ENCODE results near the gene LMO7.

Gene LMO7

DNA sequence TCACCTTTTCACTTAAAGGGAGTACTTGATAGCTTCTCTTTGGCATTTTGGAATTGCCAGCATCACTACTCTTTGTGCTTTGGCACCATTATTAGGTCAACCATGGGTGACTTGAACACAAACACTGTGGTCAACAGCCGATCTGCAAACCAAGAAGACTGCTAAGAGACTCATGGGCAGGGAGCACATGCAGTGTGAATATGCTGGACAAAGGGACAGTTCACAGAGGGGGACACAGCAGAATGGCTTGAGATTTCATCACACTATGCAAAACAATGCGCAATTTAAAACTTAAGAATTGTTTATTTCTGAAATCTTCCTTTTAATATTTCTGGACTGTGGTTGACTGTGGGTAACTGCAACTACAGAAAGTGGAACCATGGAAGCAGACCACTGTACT, 64.4 kb downstream of the LMO7 start:
- TF ChIP-seq, protein P1, sequence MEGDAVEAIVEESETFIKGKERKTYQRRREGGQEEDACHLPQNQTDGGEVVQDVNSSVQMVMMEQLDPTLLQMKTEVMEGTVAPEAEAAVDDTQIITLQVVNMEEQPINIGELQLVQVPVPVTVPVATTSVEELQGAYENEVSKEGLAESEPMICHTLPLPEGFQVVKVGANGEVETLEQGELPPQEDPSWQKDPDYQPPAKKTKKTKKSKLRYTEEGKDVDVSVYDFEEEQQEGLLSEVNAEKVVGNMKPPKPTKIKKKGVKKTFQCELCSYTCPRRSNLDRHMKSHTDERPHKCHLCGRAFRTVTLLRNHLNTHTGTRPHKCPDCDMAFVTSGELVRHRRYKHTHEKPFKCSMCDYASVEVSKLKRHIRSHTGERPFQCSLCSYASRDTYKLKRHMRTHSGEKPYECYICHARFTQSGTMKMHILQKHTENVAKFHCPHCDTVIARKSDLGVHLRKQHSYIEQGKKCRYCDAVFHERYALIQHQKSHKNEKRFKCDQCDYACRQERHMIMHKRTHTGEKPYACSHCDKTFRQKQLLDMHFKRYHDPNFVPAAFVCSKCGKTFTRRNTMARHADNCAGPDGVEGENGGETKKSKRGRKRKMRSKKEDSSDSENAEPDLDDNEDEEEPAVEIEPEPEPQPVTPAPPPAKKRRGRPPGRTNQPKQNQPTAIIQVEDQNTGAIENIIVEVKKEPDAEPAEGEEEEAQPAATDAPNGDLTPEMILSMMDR (IDR thresholded peaks at IDR 0.05; ENCODE audit: low read depth, low read length, missing control alignments) = no peak
- DNase-seq (ENCODE audit: extremely low read depth, low read depth) = no peak
- H3K4me3 ChIP-seq (replicated peaks; ENCODE audit: low read depth, low read length) = no peak overlapping the region

DNA sequence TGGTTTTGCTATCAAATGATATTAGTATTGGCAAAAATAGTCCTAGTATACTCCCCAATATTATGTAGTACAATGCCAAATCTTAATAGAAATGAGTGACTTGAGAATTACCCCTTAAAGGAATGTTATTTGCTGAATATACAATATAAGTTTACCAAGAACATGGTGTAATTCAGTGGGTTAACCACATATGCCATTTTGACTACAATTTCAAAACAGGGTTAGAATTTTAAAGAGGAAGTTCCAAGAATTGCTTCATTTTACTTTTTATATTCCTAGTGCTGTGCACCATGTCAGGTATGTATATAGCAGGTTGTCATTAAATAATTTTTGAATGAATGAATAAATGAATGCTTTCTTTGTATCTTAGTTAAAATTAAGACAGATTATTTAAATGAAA, 66.3 kb downstream of the LMO7 start:
- DNase-seq (ENCODE audit: extremely low read depth, low read depth) = no peak
- no peak overlapping the region for H3K4me3 ChIP-seq (replicated peaks; ENCODE audit: low read depth, low read length)
- TF ChIP-seq, protein P1 (IDR thresholded peaks at IDR 0.05; ENCODE audit: low read depth, low read length, missing control alignments) = no peak

DNA sequence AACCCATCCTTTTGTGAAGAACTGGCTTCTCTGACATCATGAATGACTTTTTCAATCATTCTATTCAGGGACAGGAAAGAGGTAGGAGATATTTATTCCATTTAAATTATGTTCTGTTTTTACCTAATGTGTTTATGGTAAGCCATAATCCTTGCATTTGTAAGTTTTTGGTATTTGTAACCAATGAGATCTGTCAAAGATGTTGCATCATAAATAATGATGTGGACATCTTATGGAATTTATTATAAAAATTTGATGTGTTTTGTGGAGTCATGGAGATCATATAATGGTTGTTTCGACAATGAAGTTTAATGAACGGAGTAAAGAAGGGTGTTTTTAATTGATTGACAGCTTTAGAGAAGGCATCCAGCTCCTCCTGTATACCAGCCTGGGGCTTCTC, 67.6 kb downstream of the LMO7 start:
- H3K4me3 ChIP-seq (replicated peaks; ENCODE audit: low read depth, low read length) = no peak overlapping the region
- TF ChIP-seq, protein P1 (IDR thresholded peaks at IDR 0.05; ENCODE audit: low read depth, low read length, missing control alignments) = no peak
- no peak for DNase-seq (ENCODE audit: extremely low read depth, low read depth)

GRCh38 chr13:75704194-75704926, 68.2 kb downstream of the LMO7 start:
- TF ChIP-seq, protein P1 (IDR thresholded peaks at IDR 0.05; ENCODE audit: low read depth, low read length, missing control alignments) = no peak
- no peak overlapping the region for H3K4me3 ChIP-seq (replicated peaks; ENCODE audit: low read depth, low read length)
- DNase-seq (ENCODE audit: extremely low read depth, low read depth) = no peak

GRCh38 chr13:75704927-75705288, 68.8 kb downstream of the LMO7 start:
- no peak overlapping the region for H3K4me3 ChIP-seq (replicated peaks; ENCODE audit: low read depth, low read length)
- no peak for DNase-seq (ENCODE audit: extremely low read depth, low read depth)
- TF ChIP-seq, protein P1 (IDR thresholded peaks at IDR 0.05; ENCODE audit: low read depth, low read length, missing control alignments) = no peak

GRCh38 chr13:75705395-75705794, 69.3 kb downstream of the LMO7 start:
- DNase-seq (ENCODE audit: extremely low read depth, low read depth) = no peak
- TF ChIP-seq, protein P1 (IDR thresholded peaks at IDR 0.05; ENCODE audit: low read depth, low read length, missing control alignments) = no peak
- H3K4me3 ChIP-seq (replicated peaks; ENCODE audit: low read depth, low read length) = no peak overlapping the region

DNA sequence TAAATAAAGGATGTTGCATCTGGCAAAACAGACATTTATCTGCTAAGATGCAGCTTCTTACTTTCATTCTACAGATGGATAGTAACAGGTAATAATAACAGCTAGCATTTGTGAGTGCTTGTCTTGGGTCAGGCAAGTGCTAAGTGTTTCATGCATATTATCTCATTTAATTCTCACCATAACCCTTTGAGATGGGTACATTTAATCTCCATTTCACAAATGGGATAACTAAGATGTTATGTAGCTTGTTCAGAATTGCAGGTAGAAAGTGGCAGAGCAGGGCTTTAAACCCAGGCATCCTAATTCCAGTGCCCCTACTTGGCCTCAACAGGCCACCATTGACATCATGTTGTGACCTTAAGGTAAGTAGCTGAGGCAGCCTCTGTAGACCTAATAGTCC, 69.8 kb downstream of the LMO7 start:
- no peak overlapping the region for H3K4me3 ChIP-seq (replicated peaks; ENCODE audit: low read depth, low read length)
- no peak for DNase-seq (ENCODE audit: extremely low read depth, low read depth)
- TF ChIP-seq, protein P1 (IDR thresholded peaks at IDR 0.05; ENCODE audit: low read depth, low read length, missing control alignments) = no peak
